GM23338 (cell line): Measurements from ENCODE around the gene XPR1. TPM values are rescaled to one million over a fixed set of nuclear protein-coding genes. Genes with fewer than 3 reads are reported as not detected.
"Not testable (repeated sequence)": the region's sequence is repeated elsewhere in the genome, so short reads cannot be mapped to it uniquely, and the experiment has no call there.

Source experiments
- ATAC-seq: fragments of 200-7000 bp; cut with Tn5 transposase; 3 replicates; pipeline ENCODE4 v1.9.1; 2020
- DNase-seq: peaks from one replicate; pipeline ENCODE4 v3.0.0-alpha.2; 2015; ENCODE audit warnings: low spot score
- H2AFZ ChIP-seq: fragments of 200-600 bp; sonication (generic); 2 replicates; pipeline ENCODE4 v1.8.0; 2016; ENCODE audit warnings: antibody characterized with exemption, mild to moderate bottlenecking, moderate library complexity
- H3F3A ChIP-seq: fragments of 200-600 bp; sonication (generic); replicated peaks from 2 replicates; pipeline ENCODE4 v1.8.0; 2017; ENCODE audit warnings: antibody characterized with exemption, mixed run types, low read depth
- H3K27ac ChIP-seq: fragments of 200-600 bp; sonication (generic); 2 replicates; pipeline ENCODE4 v1.6.1; 2016; ENCODE audit warnings: low read depth
- H3K27me3 ChIP-seq: fragments of 200-600 bp; sonication (generic); 2 replicates; pipeline ENCODE4 v1.8.0; 2016; ENCODE audit warnings: mild to moderate bottlenecking, mixed run types, moderate library complexity; ENCODE audit not compliant: insufficient read depth
- H3K36me3 ChIP-seq: fragments of 200-600 bp; sonication (generic); 2 replicates; pipeline ENCODE4 v1.8.0; 2016; ENCODE audit warnings: mild to moderate bottlenecking; ENCODE audit not compliant: insufficient read depth
- H3K4me1 ChIP-seq: fragments of 200-600 bp; sonication (generic); 2 replicates; pipeline ENCODE4 v1.8.0; 2016; ENCODE audit warnings: mild to moderate bottlenecking, moderate library complexity; ENCODE audit not compliant: insufficient read depth
- H3K4me2 ChIP-seq: fragments of 200-600 bp; sonication (generic); 2 replicates; pipeline ENCODE4 v1.7.1; 2017; ENCODE audit warnings: mixed run types
- H3K4me3 ChIP-seq: fragments of 200-600 bp; sonication (generic); 2 replicates; pipeline ENCODE4 v1.6.1; 2016; ENCODE audit warnings: mixed run types
- H3K79me2 ChIP-seq: fragments of 200-600 bp; sonication (generic); replicated peaks from 2 replicates; pipeline ENCODE4 v1.8.0; 2017; ENCODE audit warnings: mild to moderate bottlenecking; ENCODE audit not compliant: insufficient read depth
- H3K9me2 ChIP-seq: fragments of 200-600 bp; sonication (generic); 2 replicates; pipeline ENCODE4 v1.8.0; 2017; ENCODE audit not compliant: insufficient read depth
- H4K20me1 ChIP-seq: fragments of 200-600 bp; sonication (generic); replicated peaks from 2 replicates; pipeline ENCODE4 v1.8.0; 2017; ENCODE audit warnings: mild to moderate bottlenecking; ENCODE audit not compliant: insufficient read depth
- H3K27ac Mint-ChIP-seq: 2 replicates; pipeline ENCODE4 v1.8.0; 2020; ENCODE audit warnings: inconsistent platforms, mild to moderate bottlenecking, moderate library complexity, mixed read lengths
- H3K27me3 Mint-ChIP-seq: 3 replicates; pipeline ENCODE4 v1.8.0; 2022; ENCODE audit warnings: low read depth, mild to moderate bottlenecking, moderate library complexity, mixed read lengths, inconsistent platforms; ENCODE audit not compliant: insufficient read depth, poor library complexity
- H3K36me3 Mint-ChIP-seq: 3 replicates; pipeline ENCODE4 v1.8.0; 2021; ENCODE audit warnings: low read depth, mild to moderate bottlenecking, inconsistent platforms, moderate library complexity, mixed read lengths
- H3K4me1 Mint-ChIP-seq: 3 replicates; pipeline ENCODE4 v1.8.0; 2020; ENCODE audit warnings: mild to moderate bottlenecking, inconsistent platforms, mixed read lengths
- H3K4me3 Mint-ChIP-seq: 3 replicates; pipeline ENCODE4 v1.8.0; 2021; ENCODE audit warnings: moderate library complexity, mild to moderate bottlenecking, inconsistent platforms, mixed read lengths
- H3K9me3 Mint-ChIP-seq: 3 replicates; pipeline ENCODE4 v1.8.0; 2020; ENCODE audit warnings: moderate library complexity, mild to moderate bottlenecking, inconsistent platforms, mixed read lengths
- CREB1 ChIP-seq: fragments of 250-450 bp; sonication (Bioruptor Pico); IDR thresholded peaks from 2 replicates; pipeline ENCODE4 v1.5.0; 2020; ENCODE audit warnings: low read depth, mild to moderate bottlenecking, moderate library complexity
- EZH2 ChIP-seq: fragments of 200-600 bp; sonication (generic); IDR thresholded peaks from one replicate; pipeline ENCODE4 v1.8.0; 2017; ENCODE audit warnings: antibody characterized with exemption, mild to moderate bottlenecking, low read depth; ENCODE audit not compliant: unreplicated experiment
- EZH2phosphoT487 ChIP-seq: fragments of 200-600 bp; sonication (generic); IDR thresholded peaks from one replicate; pipeline ENCODE4 v1.8.1; 2018; ENCODE audit warnings: antibody characterized with exemption; ENCODE audit not compliant: unreplicated experiment
- JUNB ChIP-seq: IDR thresholded peaks from one replicate; pipeline ENCODE4 v1.6.1; 2016; ENCODE audit warnings: antibody characterized with exemption; ENCODE audit not compliant: unreplicated experiment
- POLR2AphosphoS5 ChIP-seq: IDR thresholded peaks from 2 replicates; pipeline ENCODE4 v1.6.1; 2016; ENCODE audit warnings: antibody characterized with exemption, low read depth
- STAT1 ChIP-seq: IDR thresholded peaks from one replicate; pipeline ENCODE4 v1.6.1; 2016; ENCODE audit warnings: antibody characterized with exemption; ENCODE audit not compliant: unreplicated experiment
- ZNF114 ChIP-seq: fragments of 250-450 bp; sonication (Bioruptor Pico); IDR thresholded peaks from 2 replicates; pipeline ENCODE4 v1.5.0; 2020; ENCODE audit warnings: mild to moderate bottlenecking, moderate library complexity
- polyA plus RNA-seq: library from polyadenylated mRNA; unstranded; fragments of >200 nt; fragmentation: Nextera tagmentation; extraction: Ambion mirVana; gene quantifications from 2 replicates; pipeline ENCODE4 v1.2.1, GENCODE V29; 2016
- total RNA-seq: library from RNA; depleted of rRNA; stranded (reverse); fragments of >200 nt; shearing (Covaris generic); gene quantifications from 2 replicates; pipeline ENCODE4 v1.2.3, GENCODE V29; 2014

Gene XPR1
- total and polyA plus RNA-seq, 2 experiments from 2014 or later, result 9.3 to 38.1 TPM

GRCh38 chr1:180831507-180831906 is 199.7 kb downstream of the XPR1 start:
- not testable (repeated sequence) for H3K4me3 ChIP-seq, H2AFZ ChIP-seq, H3K79me2 ChIP-seq, H3K4me2 ChIP-seq, H3K27ac Mint-ChIP-seq, H3K27ac ChIP-seq, H3K36me3 ChIP-seq, H4K20me1 ChIP-seq, ATAC-seq, H3K27me3 ChIP-seq, H3F3A ChIP-seq, H3K4me3 Mint-ChIP-seq, DNase-seq, H3K9me2 ChIP-seq, H3K27me3 Mint-ChIP-seq
- Mint-ChIP-seq H3K9me3 (peaks cover 17% of the 10 kb centered on the region; the same call in 2 of the 3 replicates), H3K4me1 (peaks cover 10% of the 10 kb centered on the region; the same call in 2 of the 3 replicates), H3K36me3 (peaks cover 30% of the 10 kb centered on the region; the same call in 2 of the 3 replicates)
- H3K4me1 ChIP-seq, result peaks cover 11% of the 10 kb centered on the region

- not testable (repeated sequence) for DNase-seq, H3K27ac ChIP-seq, H4K20me1 ChIP-seq, H3K4me3 ChIP-seq, H3K9me2 ChIP-seq, H3K27ac Mint-ChIP-seq, H3F3A ChIP-seq, ATAC-seq, H3K27me3 Mint-ChIP-seq, H3K36me3 ChIP-seq, H3K27me3 ChIP-seq, H3K4me3 Mint-ChIP-seq, H3K4me2 ChIP-seq, H2AFZ ChIP-seq, H3K79me2 ChIP-seq
- H3K4me1 Mint-ChIP-seq, result peaks cover 22% of the 10 kb centered on the region; the same call in 2 of the 3 replicates
- peaks cover 17% of the 10 kb centered on the region; the same call in 2 of the 3 replicates for H3K9me3 Mint-ChIP-seq
- peaks cover 30% of the 10 kb centered on the region; the same call in 2 of the 3 replicates for H3K36me3 Mint-ChIP-seq
- peaks cover 21% of the 10 kb centered on the region for H3K4me1 ChIP-seq
Observed at GRCh38 chr1:180833180-180833579, 201.4 kb downstream of the XPR1 start.

- Histone ChIP-seq H3K27ac (peak overlapping the region; percentile 1), H3K4me2 (peak overlapping the region; percentile 13)
- H3K4me3 Mint-ChIP-seq, result no peak overlapping the region
Observed at GRCh38 chr1:180836449-180836848, 204.6 kb downstream of the XPR1 start.

GRCh38 chr1:180837020-180837419 is 205.2 kb downstream of the XPR1 start:
- Mint-ChIP-seq H3K4me3 (0 out of 3 replicates have a peak overlapping the region, but pooled peaks have one; percentile 0), H3K36me3 (peaks cover 29% of the 10 kb centered on the region), H3K4me1 (peaks cover 24% of the 10 kb centered on the region), H3K9me3 (peaks cover 16% of the 10 kb centered on the region), H3K27ac (no peak overlapping the region; the same call in 1 of the 2 replicates), H3K27me3 (no peaks in the 10 kb centered on the region)
- no peak for TF ChIP-seq CREB1 (CRISPR knock-in tag)
- no peak for TF ChIP-seq POLR2AphosphoS5
- TF ChIP-seq JUNB, result no peak
- no peaks in the 10 kb centered on the region for H3K9me2 ChIP-seq
- no peak overlapping the region for H3K4me3 ChIP-seq
- peaks cover 21% of the 10 kb centered on the region for H3K4me1 ChIP-seq
- ATAC-seq (peak; percentile 76), DNase-seq (peak; percentile 80)
- peak overlapping the region; percentile 13 for H3K4me2 ChIP-seq
- no peaks in the 10 kb centered on the region for H3K79me2 ChIP-seq
- H3K36me3 ChIP-seq, result no peaks in the 10 kb centered on the region
- no peak overlapping the region for H2AFZ ChIP-seq
- no peaks in the 10 kb centered on the region for H3F3A ChIP-seq
- peak overlapping the region; percentile 1; the same call in 1 of the 2 replicates for H3K27ac ChIP-seq
- H4K20me1 ChIP-seq, result no peaks in the 10 kb centered on the region
- H3K27me3 ChIP-seq, result no peaks in the 10 kb centered on the region

More at GRCh38 chr1:180836449-180836848, 204.6 kb downstream of the XPR1 start:
- Histone ChIP-seq H3K4me1 (peaks cover 21% of the 10 kb centered on the region), H3K4me3 (no peak overlapping the region), H3K9me2 (no peaks in the 10 kb centered on the region), H3K79me2 (no peaks in the 10 kb centered on the region), H3F3A (no peaks in the 10 kb centered on the region), H3K36me3 (no peaks in the 10 kb centered on the region), H2AFZ (no peak overlapping the region), H4K20me1 (no peaks in the 10 kb centered on the region), H3K27me3 (no peaks in the 10 kb centered on the region)
- peak; percentile 41 for DNase-seq
- Mint-ChIP-seq H3K27me3 (no peaks in the 10 kb centered on the region), H3K36me3 (peaks cover 35% of the 10 kb centered on the region), H3K9me3 (peaks cover 21% of the 10 kb centered on the region), H3K4me1 (peaks cover 22% of the 10 kb centered on the region; the same call in 2 of the 3 replicates), H3K27ac (peak overlapping the region; percentile 16; the same call in 1 of the 2 replicates)
- no peak for TF ChIP-seq EZH2
- no peak for TF ChIP-seq CREB1 (CRISPR knock-in tag)
- no peak for TF ChIP-seq POLR2AphosphoS5
- no peak for TF ChIP-seq ZNF114
- no peak for TF ChIP-seq STAT1
- no peak for TF ChIP-seq EZH2phosphoT487
- TF ChIP-seq JUNB, result no peak
- peak; percentile 60 for ATAC-seq
